SK-N-SH treated with all-trans-retinoic acid at 6 μM for 48 hours (cell line): Measurements from ENCODE around the gene CNTROB.
A peak's percentile ranks its signal among the peaks of the same experiment; 100 is the strongest.

ENCODE experiments used
- ATAC-seq: fragments of 200-7000 bp; cut with Tn5 transposase; 3 replicates; pipeline ENCODE4 v1.9.1; 2020; ENCODE audit warnings: mild to moderate bottlenecking, moderate library complexity
- ARNTL ChIP-seq: fragments of 450-650 bp; formaldehyde crosslinking; IDR thresholded peaks from 2 replicates; pipeline ENCODE4 v1.5.0; 2020; ENCODE audit warnings: low read depth, mild to moderate bottlenecking, moderate library complexity, borderline replicate concordance
- BACH2 ChIP-seq: fragments of 250-450 bp; sonication (Bioruptor Pico); IDR thresholded peaks from 2 replicates; pipeline ENCODE4 v1.9.0; 2021; ENCODE audit warnings: mild to moderate bottlenecking, borderline replicate concordance
- CSDC2 ChIP-seq: fragments of 250-450 bp; sonication (Bioruptor Pico); IDR thresholded peaks from 2 replicates; pipeline ENCODE4 v1.5.0; 2020; ENCODE audit warnings: mild to moderate bottlenecking, moderate library complexity
- GLIS3 ChIP-seq: fragments of 250-450 bp; sonication (Bioruptor Pico); IDR thresholded peaks from 2 replicates; pipeline ENCODE4 v1.5.0; 2020; ENCODE audit warnings: mild to moderate bottlenecking, moderate library complexity
- OSR1 ChIP-seq: fragments of 250-450 bp; sonication (Bioruptor Pico); IDR thresholded peaks from 2 replicates; pipeline ENCODE4 v1.8.0; 2022; ENCODE audit warnings: moderate library complexity, mild to moderate bottlenecking, inconsistent platforms
- PPARA ChIP-seq: fragments of 250-450 bp; sonication (Bioruptor Pico); IDR thresholded peaks from 2 replicates; pipeline ENCODE4 v1.5.0; 2020; ENCODE audit warnings: mild to moderate bottlenecking, borderline replicate concordance
- SNAI2 ChIP-seq: fragments of 250-450 bp; sonication (Bioruptor Pico); IDR thresholded peaks from 2 replicates; pipeline ENCODE4 v1.5.0; 2020; ENCODE audit warnings: mild to moderate bottlenecking, moderate library complexity
- TCF4 ChIP-seq: fragments of 250-450 bp; sonication (Bioruptor Pico); IDR thresholded peaks from 2 replicates; pipeline ENCODE4 v1.8.0; 2021; ENCODE audit warnings: mild to moderate bottlenecking, moderate library complexity, borderline replicate concordance
- ZC3H10 ChIP-seq: fragments of 250-450 bp; sonication (Bioruptor Pico); IDR thresholded peaks from 2 replicates; pipeline ENCODE4 v1.5.1; 2021; ENCODE audit warnings: mild to moderate bottlenecking, moderate library complexity
- ZFP3 ChIP-seq: fragments of 250-450 bp; sonication (Bioruptor Pico); IDR thresholded peaks from 2 replicates; pipeline ENCODE4 v1.5.0; 2020; ENCODE audit warnings: mild to moderate bottlenecking, moderate library complexity
- ZNF70 ChIP-seq: fragments of 450-650 bp; formaldehyde crosslinking; IDR thresholded peaks from 2 replicates; pipeline ENCODE4 v1.5.0; 2020; ENCODE audit warnings: mild to moderate bottlenecking, moderate library complexity
- ZNF8 ChIP-seq: fragments of 450-650 bp; formaldehyde crosslinking; IDR thresholded peaks from 2 replicates; pipeline ENCODE4 v1.5.0; 2020; ENCODE audit warnings: mild to moderate bottlenecking, moderate library complexity
- TF ChIP-seq, protein P1 (sequence below): fragments of 250-450 bp; sonication (Bioruptor Pico); IDR thresholded peaks from 2 replicates; pipeline ENCODE4 v1.5.1; 2021; ENCODE audit warnings: mild to moderate bottlenecking, moderate library complexity
- TF ChIP-seq, protein P2 (sequence below): fragments of 250-450 bp; sonication (Bioruptor Pico); IDR thresholded peaks from 2 replicates; pipeline ENCODE4 v1.8.0; 2021; ENCODE audit warnings: low read depth, mild to moderate bottlenecking, moderate library complexity, borderline replicate concordance
- TF ChIP-seq, protein P3 (sequence below): fragments of 250-450 bp; sonication (Bioruptor Pico); IDR thresholded peaks from 2 replicates; pipeline ENCODE4 v1.5.0; 2020; ENCODE audit warnings: mild to moderate bottlenecking, moderate library complexity
- TF ChIP-seq, protein P4 (sequence below): fragments of 250-450 bp; sonication (Bioruptor Pico); IDR thresholded peaks from 2 replicates; pipeline ENCODE4 v1.5.1; 2020; ENCODE audit warnings: low read depth, mild to moderate bottlenecking, moderate library complexity

Gene CNTROB

DNA sequence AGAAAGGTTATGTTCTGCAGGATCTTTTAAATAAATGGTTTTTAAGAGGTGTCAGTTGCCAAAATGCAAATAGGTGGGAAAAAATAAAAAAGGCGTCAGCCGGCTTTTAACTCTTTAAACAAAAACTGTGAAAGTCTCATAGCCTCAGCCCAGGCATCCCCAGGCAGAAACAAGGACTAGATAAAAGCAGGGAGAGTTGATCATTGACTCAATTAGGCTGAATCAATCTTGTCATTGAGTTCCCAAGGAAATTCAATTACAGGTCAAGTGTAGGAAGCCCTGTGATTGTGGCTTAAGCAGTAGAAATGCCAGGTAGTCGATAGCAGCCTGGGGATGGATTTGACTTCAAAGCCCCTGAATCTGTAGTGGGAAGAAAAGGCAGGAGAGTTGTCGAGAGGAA lies 39.6 kb downstream of the CNTROB start:
- TF ChIP-seq ZFP3 (no peak), PPARA (CRISPR knock-in tag) (no peak), ZNF70 (CRISPR knock-in tag) (no peak), ZC3H10 (CRISPR knock-in tag) (no peak)
- ATAC-seq = no peak

DNA sequence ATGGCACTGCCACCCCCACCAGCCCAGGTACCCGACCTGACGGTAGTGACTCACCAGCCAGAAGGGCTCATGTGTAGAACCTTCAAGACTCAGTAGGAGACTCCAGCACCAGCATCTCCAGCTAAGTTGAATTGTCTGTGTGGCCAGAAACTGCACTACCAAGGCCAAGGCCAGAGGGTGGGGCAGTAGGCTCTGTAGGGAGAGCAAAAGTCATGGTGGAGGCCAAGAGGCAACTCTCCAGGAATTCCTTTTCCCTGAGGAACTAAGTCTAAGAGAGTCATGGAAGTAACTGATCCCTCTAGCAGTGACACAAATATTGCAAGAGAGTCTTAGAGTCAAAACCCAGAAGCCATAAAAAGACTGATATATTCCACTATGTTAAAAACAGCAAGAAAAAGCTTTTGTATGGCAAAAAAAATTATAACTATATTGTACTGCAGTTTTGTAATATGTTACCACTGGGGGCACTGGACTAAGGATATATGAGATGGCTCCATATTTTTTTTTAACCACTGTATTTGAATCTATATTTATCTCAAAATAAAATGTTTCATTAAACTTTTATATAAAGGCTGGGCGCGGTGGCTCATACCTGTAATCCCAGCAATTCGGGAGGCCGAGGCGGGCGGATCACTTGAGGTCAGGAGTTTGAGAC lies 40.3 kb downstream of the CNTROB start:
- ATAC-seq = peak; percentile 55; the same call in 2 of the 3 replicates
- TF ChIP-seq ZFP3 = no peak
- TF ChIP-seq, protein P1, sequence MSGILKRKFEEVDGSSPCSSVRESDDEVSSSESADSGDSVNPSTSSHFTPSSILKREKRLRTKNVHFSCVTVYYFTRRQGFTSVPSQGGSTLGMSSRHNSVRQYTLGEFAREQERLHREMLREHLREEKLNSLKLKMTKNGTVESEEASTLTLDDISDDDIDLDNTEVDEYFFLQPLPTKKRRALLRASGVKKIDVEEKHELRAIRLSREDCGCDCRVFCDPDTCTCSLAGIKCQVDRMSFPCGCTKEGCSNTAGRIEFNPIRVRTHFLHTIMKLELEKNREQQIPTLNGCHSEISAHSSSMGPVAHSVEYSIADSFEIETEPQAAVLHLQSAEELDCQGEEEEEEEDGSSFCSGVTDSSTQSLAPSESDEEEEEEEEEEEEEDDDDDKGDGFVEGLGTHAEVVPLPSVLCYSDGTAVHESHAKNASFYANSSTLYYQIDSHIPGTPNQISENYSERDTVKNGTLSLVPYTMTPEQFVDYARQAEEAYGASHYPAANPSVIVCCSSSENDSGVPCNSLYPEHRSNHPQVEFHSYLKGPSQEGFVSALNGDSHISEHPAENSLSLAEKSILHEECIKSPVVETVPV (CRISPR knock-in tag) = no peak
- TF ChIP-seq TCF4 (CRISPR knock-in tag) = no peak
- TF ChIP-seq, protein P2, sequence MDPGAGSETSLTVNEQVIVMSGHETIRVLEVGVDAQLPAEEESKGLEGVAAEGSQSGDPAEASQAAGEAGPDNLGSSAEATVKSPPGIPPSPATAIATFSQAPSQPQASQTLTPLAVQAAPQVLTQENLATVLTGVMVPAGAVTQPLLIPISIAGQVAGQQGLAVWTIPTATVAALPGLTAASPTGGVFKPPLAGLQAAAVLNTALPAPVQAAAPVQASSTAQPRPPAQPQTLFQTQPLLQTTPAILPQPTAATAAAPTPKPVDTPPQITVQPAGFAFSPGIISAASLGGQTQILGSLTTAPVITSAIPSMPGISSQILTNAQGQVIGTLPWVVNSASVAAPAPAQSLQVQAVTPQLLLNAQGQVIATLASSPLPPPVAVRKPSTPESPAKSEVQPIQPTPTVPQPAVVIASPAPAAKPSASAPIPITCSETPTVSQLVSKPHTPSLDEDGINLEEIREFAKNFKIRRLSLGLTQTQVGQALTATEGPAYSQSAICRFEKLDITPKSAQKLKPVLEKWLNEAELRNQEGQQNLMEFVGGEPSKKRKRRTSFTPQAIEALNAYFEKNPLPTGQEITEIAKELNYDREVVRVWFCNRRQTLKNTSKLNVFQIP (CRISPR knock-in tag) = no peak
- TF ChIP-seq CSDC2 (CRISPR knock-in tag) = no peak

DNA sequence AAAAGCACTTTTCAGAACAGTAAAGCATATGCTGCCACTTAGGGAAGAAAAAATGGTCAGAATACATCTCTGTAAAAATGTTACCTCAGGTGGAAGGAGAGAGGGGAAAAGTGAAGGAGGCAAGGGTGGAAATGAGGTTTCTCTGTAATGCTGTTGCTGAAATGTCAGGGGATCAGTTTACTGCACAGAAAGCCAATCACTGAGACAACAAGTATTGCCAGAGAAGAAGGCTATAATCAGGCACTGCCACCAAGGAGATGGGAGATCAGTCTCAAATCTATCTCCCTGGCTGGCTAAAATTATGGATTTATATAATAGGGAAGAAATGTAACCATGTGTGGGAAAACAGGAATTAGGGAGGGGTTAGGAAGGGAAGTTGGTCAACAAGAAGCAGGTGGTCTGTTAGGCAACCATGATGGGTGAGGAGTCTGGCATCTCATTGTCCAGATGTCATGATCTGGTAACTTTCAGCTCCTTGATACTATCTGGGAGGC lies 42.7 kb downstream of the CNTROB start:
- TF ChIP-seq, protein P3, sequence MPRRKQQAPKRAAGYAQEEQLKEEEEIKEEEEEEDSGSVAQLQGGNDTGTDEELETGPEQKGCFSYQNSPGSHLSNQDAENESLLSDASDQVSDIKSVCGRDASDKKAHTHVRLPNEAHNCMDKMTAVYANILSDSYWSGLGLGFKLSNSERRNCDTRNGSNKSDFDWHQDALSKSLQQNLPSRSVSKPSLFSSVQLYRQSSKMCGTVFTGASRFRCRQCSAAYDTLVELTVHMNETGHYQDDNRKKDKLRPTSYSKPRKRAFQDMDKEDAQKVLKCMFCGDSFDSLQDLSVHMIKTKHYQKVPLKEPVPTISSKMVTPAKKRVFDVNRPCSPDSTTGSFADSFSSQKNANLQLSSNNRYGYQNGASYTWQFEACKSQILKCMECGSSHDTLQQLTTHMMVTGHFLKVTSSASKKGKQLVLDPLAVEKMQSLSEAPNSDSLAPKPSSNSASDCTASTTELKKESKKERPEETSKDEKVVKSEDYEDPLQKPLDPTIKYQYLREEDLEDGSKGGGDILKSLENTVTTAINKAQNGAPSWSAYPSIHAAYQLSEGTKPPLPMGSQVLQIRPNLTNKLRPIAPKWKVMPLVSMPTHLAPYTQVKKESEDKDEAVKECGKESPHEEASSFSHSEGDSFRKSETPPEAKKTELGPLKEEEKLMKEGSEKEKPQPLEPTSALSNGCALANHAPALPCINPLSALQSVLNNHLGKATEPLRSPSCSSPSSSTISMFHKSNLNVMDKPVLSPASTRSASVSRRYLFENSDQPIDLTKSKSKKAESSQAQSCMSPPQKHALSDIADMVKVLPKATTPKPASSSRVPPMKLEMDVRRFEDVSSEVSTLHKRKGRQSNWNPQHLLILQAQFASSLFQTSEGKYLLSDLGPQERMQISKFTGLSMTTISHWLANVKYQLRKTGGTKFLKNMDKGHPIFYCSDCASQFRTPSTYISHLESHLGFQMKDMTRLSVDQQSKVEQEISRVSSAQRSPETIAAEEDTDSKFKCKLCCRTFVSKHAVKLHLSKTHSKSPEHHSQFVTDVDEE (CRISPR knock-in tag) = no peak
- TF ChIP-seq OSR1 (CRISPR knock-in tag) = no peak
- no peak for TF ChIP-seq GLIS3 (CRISPR knock-in tag)
- TF ChIP-seq ZNF70 (CRISPR knock-in tag) = no peak
- TF ChIP-seq, protein P4, sequence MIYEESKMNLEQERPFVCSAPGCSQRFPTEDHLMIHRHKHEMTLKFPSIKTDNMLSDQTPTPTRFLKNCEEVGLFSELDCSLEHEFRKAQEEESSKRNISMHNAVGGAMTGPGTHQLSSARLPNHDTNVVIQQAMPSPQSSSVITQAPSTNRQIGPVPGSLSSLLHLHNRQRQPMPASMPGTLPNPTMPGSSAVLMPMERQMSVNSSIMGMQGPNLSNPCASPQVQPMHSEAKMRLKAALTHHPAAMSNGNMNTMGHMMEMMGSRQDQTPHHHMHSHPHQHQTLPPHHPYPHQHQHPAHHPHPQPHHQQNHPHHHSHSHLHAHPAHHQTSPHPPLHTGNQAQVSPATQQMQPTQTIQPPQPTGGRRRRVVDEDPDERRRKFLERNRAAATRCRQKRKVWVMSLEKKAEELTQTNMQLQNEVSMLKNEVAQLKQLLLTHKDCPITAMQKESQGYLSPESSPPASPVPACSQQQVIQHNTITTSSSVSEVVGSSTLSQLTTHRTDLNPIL = no peak
- TF ChIP-seq, all 23 proteins: peak for 0
- ATAC-seq = no peak

DNA sequence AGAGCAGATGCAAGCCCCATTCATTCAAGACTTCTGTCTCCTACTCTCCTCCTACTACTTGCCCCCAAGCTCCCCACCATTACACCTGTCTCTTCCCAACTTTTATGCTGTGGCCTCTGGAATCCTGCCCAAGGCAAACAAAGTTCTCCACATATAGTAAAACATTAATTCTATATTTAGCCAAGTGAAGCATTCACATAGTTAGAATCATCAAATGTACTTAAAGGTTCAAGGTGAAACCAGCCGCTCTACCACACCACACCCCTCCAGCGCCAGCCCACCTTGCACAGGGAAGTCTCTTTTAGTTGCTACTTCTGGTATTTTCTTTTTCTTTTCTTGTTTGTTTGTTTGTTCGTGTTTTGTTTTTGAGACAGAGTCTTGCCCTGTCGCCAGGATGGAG lies 45.0 kb downstream of the CNTROB start:
- no peak for ATAC-seq
- TF ChIP-seq ARNTL (no peak), BACH2 (CRISPR knock-in tag) (no peak), OSR1 (CRISPR knock-in tag) (no peak), ZNF70 (CRISPR knock-in tag) (no peak), ZNF8 (CRISPR knock-in tag) (no peak)
- TF ChIP-seq, protein P4 = no peak

DNA sequence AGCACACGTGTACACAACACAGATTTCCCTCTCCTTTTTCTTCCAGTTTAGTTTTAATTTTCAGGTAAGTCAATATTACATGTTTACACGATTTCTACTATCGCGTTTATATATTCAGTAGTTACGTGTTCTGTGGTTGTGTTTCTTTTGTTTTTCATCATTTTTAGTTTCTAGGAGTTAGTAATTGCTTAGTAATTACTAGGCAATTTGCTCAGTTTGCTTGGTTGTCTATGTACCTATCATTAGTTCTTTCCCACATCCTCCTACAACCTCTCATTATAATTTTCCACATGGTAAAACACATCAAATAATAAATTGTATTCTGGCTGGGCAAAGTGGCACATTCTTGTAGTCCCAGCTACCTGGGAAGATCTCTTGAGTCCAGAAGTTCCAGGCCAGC lies 45.8 kb downstream of the CNTROB start:
- ATAC-seq = no peak
- TF ChIP-seq SNAI2 (CRISPR knock-in tag) (no peak), ZC3H10 (CRISPR knock-in tag) (no peak), TCF4 (CRISPR knock-in tag) (no peak), CSDC2 (CRISPR knock-in tag) (no peak), BACH2 (CRISPR knock-in tag) (no peak), PPARA (CRISPR knock-in tag) (no peak)
- TF ChIP-seq, protein P3 (CRISPR knock-in tag) = no peak
